ENCODE data around the gene HIRIP3.
A peak's percentile ranks its signal among the peaks of the same experiment; 100 is the strongest.

DNA sequence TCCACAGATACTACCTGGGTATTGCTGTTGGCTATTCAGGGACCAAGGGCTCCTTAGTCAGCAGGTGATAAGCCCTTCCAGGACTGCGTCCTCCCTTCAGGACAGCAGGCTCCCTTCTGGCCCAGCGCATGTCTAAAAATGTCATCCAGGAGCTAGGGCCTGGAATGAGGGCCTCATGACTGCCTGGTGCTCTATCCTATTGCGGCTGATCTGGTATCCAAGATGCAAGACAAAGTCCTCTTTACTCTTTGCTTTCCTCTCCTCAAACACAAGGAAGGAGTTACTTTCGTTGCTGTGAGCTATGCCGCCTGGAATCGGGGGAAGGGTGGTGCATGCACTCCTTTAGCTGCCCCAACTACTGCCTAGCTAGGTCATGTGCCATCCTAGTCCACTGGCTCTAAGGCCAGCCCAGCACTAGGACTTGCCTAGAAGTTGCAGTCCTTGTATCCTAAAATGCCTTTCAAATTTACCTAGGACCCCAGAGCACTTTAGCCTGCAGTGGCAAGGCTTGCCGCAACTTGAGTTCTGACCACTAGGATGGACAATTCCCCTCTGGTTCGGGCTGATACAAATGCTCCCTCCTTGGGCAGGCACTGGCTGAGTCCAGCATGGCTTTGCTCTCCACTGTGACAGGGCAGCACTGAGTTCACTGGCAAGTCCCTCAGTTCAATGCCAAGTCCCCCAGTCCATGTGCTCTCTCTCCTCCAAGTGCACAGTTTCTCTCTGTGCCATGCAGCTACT is 43.6 kb downstream of the HIRIP3 start:
- TF ChIP-seq, protein P1, sequence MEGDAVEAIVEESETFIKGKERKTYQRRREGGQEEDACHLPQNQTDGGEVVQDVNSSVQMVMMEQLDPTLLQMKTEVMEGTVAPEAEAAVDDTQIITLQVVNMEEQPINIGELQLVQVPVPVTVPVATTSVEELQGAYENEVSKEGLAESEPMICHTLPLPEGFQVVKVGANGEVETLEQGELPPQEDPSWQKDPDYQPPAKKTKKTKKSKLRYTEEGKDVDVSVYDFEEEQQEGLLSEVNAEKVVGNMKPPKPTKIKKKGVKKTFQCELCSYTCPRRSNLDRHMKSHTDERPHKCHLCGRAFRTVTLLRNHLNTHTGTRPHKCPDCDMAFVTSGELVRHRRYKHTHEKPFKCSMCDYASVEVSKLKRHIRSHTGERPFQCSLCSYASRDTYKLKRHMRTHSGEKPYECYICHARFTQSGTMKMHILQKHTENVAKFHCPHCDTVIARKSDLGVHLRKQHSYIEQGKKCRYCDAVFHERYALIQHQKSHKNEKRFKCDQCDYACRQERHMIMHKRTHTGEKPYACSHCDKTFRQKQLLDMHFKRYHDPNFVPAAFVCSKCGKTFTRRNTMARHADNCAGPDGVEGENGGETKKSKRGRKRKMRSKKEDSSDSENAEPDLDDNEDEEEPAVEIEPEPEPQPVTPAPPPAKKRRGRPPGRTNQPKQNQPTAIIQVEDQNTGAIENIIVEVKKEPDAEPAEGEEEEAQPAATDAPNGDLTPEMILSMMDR (IDR thresholded peaks at IDR 0.05; ENCODE audit: extremely low read depth in 1 of 2, insufficient read depth in 1 of 2, low read depth in 1 of 2, low read length in 2 of 2) = peak in 1 of 2 donors; percentile 1
- TF ChIP-seq MYC (IDR thresholded peaks at IDR 0.05; ENCODE audit: low read depth, low read length) (no peak), POLR2A (IDR thresholded peaks at IDR 0.05; ENCODE audit: low read depth, low read length) (no peak), EZH2 (IDR thresholded peaks at IDR 0.05; ENCODE audit: borderline replicate concordance, low read depth, low read length, severe bottlenecking) (no peak)
